SK-N-SH (cell line): Measurements from ENCODE around the gene TNFRSF14. TPM values are rescaled to one million over a fixed set of nuclear protein-coding genes. Genes with fewer than 3 reads are reported as not detected.

Experiments
- CTCF ChIA-PET: fragments of 300-600, 350-600 bp; formaldehyde crosslinking; extraction: SDS; loops from one replicate; lab custom pipeline; 2021; lab: Yijun Ruan, JAX
- POLR2A ChIA-PET: fragments of 350-600 bp; sonication (Branson Sonifier 250); formaldehyde crosslinking; extraction: SDS; loops from one replicate; lab custom pipeline; 2020; ENCODE audit warnings: antibody characterized with exemption, inconsistent platforms; lab: Yijun Ruan, JAX
- DNase-seq: peaks from one replicate; pipeline ENCODE4 v3.0.0; 2012
- H2AFZ ChIP-seq: fragments of 200-600 bp; sonication (generic); 2 replicates; pipeline ENCODE4 v1.8.1; 2016; ENCODE audit warnings: antibody characterized with exemption, mild to moderate bottlenecking, low read depth
- H3F3A ChIP-seq: fragments of 200-600 bp; sonication (generic); replicated peaks from 2 replicates; pipeline ENCODE3; 2016; ENCODE audit warnings: antibody characterized with exemption, mild to moderate bottlenecking; ENCODE audit not compliant: insufficient read depth
- H3K27ac ChIP-seq, 2 experiments: fragments of 200-500 bp in 1 of 2; fragments of 200-600 bp in 1 of 2; sonication (Bioruptor generic) in 1 of 2; sonication (generic), shearing (Covaris generic) in 1 of 2; 2 replicates each; pipeline versions ENCODE4 v1.5.1 to v1.6.1; 2014 to 2016; ENCODE audit warnings: low read depth in 2 of 2, inconsistent platforms in 1 of 2, low read length in 1 of 2, mild to moderate bottlenecking in 1 of 2, mixed read lengths in 1 of 2
- H3K27me3 ChIP-seq: fragments of 200-600 bp; sonication (generic), shearing (Covaris generic); 2 replicates; pipeline ENCODE4 v1.6.1; 2016; ENCODE audit warnings: mixed run types; ENCODE audit not compliant: insufficient read depth
- H3K36me3 ChIP-seq, 2 experiments: fragments of 200-500 bp in 1 of 2; fragments of 200-600 bp in 1 of 2; sonication (Bioruptor generic) in 1 of 2; sonication (generic) in 1 of 2; replicated peaks in 1 of 2; 2 replicates each; pipeline versions ENCODE3 to v1.5.1; 2014 to 2016; ENCODE audit warnings: low read length in 1 of 2, mild to moderate bottlenecking in 1 of 2; ENCODE audit not compliant: insufficient read depth in 2 of 2, control insufficient read depth in 1 of 2
- H3K4me1 ChIP-seq, 2 experiments: fragments of 200-500 bp in 1 of 2; fragments of 200-600 bp in 1 of 2; sonication (Bioruptor generic) in 1 of 2; sonication (generic), shearing (Covaris generic) in 1 of 2; 2 replicates each; pipeline versions ENCODE4 v1.5.1 to v1.6.1; 2014 to 2016; ENCODE audit warnings: low read depth in 1 of 2, low read length in 1 of 2, mixed run types in 1 of 2; ENCODE audit not compliant: insufficient read depth in 2 of 2, control insufficient read depth in 1 of 2
- H3K4me2 ChIP-seq: fragments of 200-600 bp; sonication (generic), shearing (Covaris generic); 2 replicates; pipeline ENCODE4 v1.6.1; 2017; ENCODE audit warnings: mixed run types
- H3K4me3 ChIP-seq, 2 experiments: fragments of 200-500 bp in 1 of 2; fragments of 200-600 bp in 1 of 2; sonication (Bioruptor generic) in 1 of 2; sonication (generic), shearing (Covaris generic) in 1 of 2; 2 replicates each; pipeline versions ENCODE4 v1.5.1 to v1.8.1; 2014 to 2016; ENCODE audit warnings: low read depth in 2 of 2, inconsistent platforms in 1 of 2, low read length in 1 of 2, mild to moderate bottlenecking in 1 of 2, mixed read lengths in 1 of 2, moderate library complexity in 1 of 2
- H3K79me2 ChIP-seq: fragments of 200-600 bp; sonication (generic); 2 replicates; pipeline ENCODE4 v1.8.1; 2017; ENCODE audit warnings: mild to moderate bottlenecking; ENCODE audit not compliant: insufficient read depth
- H3K9ac ChIP-seq: fragments of 200-600 bp; sonication (generic); 2 replicates; pipeline ENCODE4 v1.6.1; 2017; ENCODE audit warnings: mixed run types
- H3K9me2 ChIP-seq: fragments of 200-600 bp; sonication (generic); 2 replicates; pipeline ENCODE4 v1.6.1; 2017; ENCODE audit warnings: mixed run types
- H3K9me3 ChIP-seq: fragments of 200-600 bp; sonication (generic); 2 replicates; pipeline ENCODE4 v1.6.1; 2017; ENCODE audit warnings: mixed run types, mild to moderate bottlenecking, moderate library complexity
- H4K20me1 ChIP-seq: fragments of 200-600 bp; sonication (generic); 2 replicates; pipeline ENCODE4 v1.6.1; 2017; ENCODE audit warnings: mild to moderate bottlenecking, mixed run types; ENCODE audit not compliant: insufficient read depth
- ELF1 ChIP-seq: IDR thresholded peaks from 2 replicates; pipeline ENCODE4 v1.4.0; 2012
- FOSL2 ChIP-seq: IDR thresholded peaks from 2 replicates; pipeline ENCODE4 v1.4.0; 2012; ENCODE audit warnings: low read depth, mild to moderate bottlenecking, moderate library complexity, borderline replicate concordance
- FOXJ3 ChIP-seq: sonication (generic); formaldehyde crosslinking; IDR thresholded peaks from 2 replicates; pipeline ENCODE4 v1.5.1; 2020; ENCODE audit warnings: mild to moderate bottlenecking, missing genetic modification reagents
- JUND ChIP-seq: IDR thresholded peaks from 2 replicates; pipeline ENCODE4 v1.4.0; 2012
- MXI1 ChIP-seq: IDR thresholded peaks from 2 replicates; pipeline ENCODE4 v1.6.1; 2012; ENCODE audit warnings: mild to moderate bottlenecking, low read depth, low read length, improper control_type of control experiment
- NRF1 ChIP-seq: IDR thresholded peaks from 2 replicates; pipeline ENCODE4 v1.6.1; 2012; ENCODE audit warnings: low read depth, mild to moderate bottlenecking, low read length
- POLR2AphosphoS5 ChIP-seq: IDR thresholded peaks from 2 replicates; pipeline ENCODE4 v1.6.1; 2012; ENCODE audit warnings: low read depth, low read length
- REST ChIP-seq: IDR thresholded peaks from 2 replicates; pipeline ENCODE4 v1.6.1; 2012; ENCODE audit warnings: mild to moderate bottlenecking, low read depth, low read length, moderate library complexity
- RFX5 ChIP-seq: IDR thresholded peaks from 2 replicates; pipeline ENCODE4 v1.6.1; 2012; ENCODE audit warnings: mild to moderate bottlenecking, improper control_type of control experiment, low read length
- USF1 ChIP-seq: IDR thresholded peaks from 2 replicates; pipeline ENCODE4 v1.4.0; 2012; ENCODE audit warnings: low read depth, borderline replicate concordance
- WGBS: methylation state at CpG from one replicate; pipeline ENCODE4 v1.1.6; 2017; ENCODE audit warnings: low lambda C conversion rate; 5-methylcytosine and 5-hydroxymethylcytosine counted together
- polyA plus RNA-seq, 3 experiments: library from polyadenylated mRNA; depleted of rRNA; stranded (reverse); fragments of >200 nt; gene quantifications; 2 replicates each; pipeline ENCODE4 v1.2.3, GENCODE V29; 2012
- TF ChIP-seq, protein P1 (sequence below): fragments of 200-600 bp; sonication (generic); IDR thresholded peaks from 2 replicates; pipeline ENCODE4 v1.6.1; 2017; ENCODE audit warnings: antibody characterized with exemption, mild to moderate bottlenecking, moderate library complexity
- TF ChIP-seq, protein P2 (sequence below): fragments of 150-350 bp; IDR thresholded peaks from 2 replicates; pipeline ENCODE4 v1.6.1; 2016; ENCODE audit warnings: mild to moderate bottlenecking, low read depth, low read length
- TF ChIP-seq, protein P3 (sequence below): IDR thresholded peaks from 2 replicates; pipeline ENCODE4 v1.4.0; 2012; ENCODE audit warnings: low read depth

TNFRSF14 gene
- polyA plus RNA-seq, 1 of the 3 experiments (the other 2 are of a cell fraction): 0.28 TPM

- Histone ChIP-seq H3K27ac (no peak overlapping the region), H3K27me3 (no peaks in the 10 kb centered on the region)
- TF ChIP-seq MXI1: no peak
- peak; percentile 35; the same call in 1 of the 2 replicates for TF ChIP-seq REST
- TF ChIP-seq, all 33 proteins: peak for 1
- H3K4me2 ChIP-seq: no peak overlapping the region
- no peak for DNase-seq
- H3K4me1 ChIP-seq: no peaks in the 10 kb centered on the region; a peak in 1 of 4 replicates
- H3K79me2 ChIP-seq: no peaks in the 10 kb centered on the region
- H3K9me3 ChIP-seq: no peaks in the 10 kb centered on the region
- WGBS: no CpG with 5 or more reads among the region's 6 CpGs
- H3K9me2 ChIP-seq: no peaks in the 10 kb centered on the region
- peaks cover 0 to 45% of the 10 kb centered on the region in 2 experiments for H3K36me3 ChIP-seq
- H4K20me1 ChIP-seq: no peaks in the 10 kb centered on the region
- H2AFZ ChIP-seq: no peak overlapping the region
- ChIA-PET POLR2A (interaction anchor here (1.3 kb wide), 1 partner anchor 12 kb away, joined by 5 read pairs; no protein-coding TSS in a partner anchor), CTCF (interaction anchor here (1.0 to 1.9 kb wide), 2 partner anchors 37 to 40 kb away, joined by 3 to 6 read pairs; no protein-coding TSS in a partner anchor)
- no peaks in the 10 kb centered on the region for H3F3A ChIP-seq
- H3K4me3 ChIP-seq: no peak overlapping the region
- H3K9ac ChIP-seq: no peak overlapping the region
Observed at GRCh38 chr1:2507744-2508155, 48.4 kb upstream of the TNFRSF14 start.

DNA sequence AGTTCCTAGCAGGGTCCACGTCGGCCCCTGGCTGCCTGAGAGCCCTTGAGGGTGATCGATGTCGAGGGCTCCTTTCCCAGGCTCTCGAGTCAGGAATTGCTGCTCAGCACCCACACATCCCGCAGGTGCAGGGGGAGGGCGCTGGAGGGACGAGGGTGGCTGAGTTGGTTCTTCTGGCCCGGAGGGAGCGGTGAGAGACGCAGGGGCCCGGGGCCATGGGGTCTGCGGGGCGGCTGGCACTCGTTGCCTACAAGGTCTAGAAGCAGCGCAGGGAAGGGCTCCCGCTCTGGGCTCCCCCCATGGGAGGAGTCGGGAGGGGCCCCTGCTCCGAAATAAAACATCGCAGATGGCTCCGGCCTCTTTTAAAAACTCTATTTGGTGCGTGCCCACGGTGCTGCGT is 48.0 kb upstream of the TNFRSF14 start:
- WGBS: 89% methylated on average over 21 of the region's 24 CpGs
- Histone ChIP-seq H3K9me2 (no peaks in the 10 kb centered on the region), H3K9me3 (no peaks in the 10 kb centered on the region), H3F3A (no peaks in the 10 kb centered on the region), H3K79me2 (no peaks in the 10 kb centered on the region), H3K27me3 (no peaks in the 10 kb centered on the region), H4K20me1 (no peaks in the 10 kb centered on the region), H3K36me3 (peaks cover 0 to 49% of the 10 kb centered on the region in 2 experiments), H3K4me3 (no peak overlapping the region), H2AFZ (no peak overlapping the region), H3K4me2 (no peak overlapping the region), H3K4me1 (no peaks in the 10 kb centered on the region; a peak in 1 of 4 replicates), H3K9ac (no peak overlapping the region), H3K27ac (no peak overlapping the region)
- DNase-seq: no peak
- POLR2A ChIA-PET: interaction anchor here (1.3 kb wide), 1 partner anchor 12 kb away, joined by 5 read pairs; no protein-coding TSS in a partner anchor
- TF ChIP-seq RFX5 (no peak), MXI1 (no peak), FOSL2 (no peak), ELF1 (no peak), NRF1 (no peak), USF1 (no peak), FOXJ3 (CRISPR knock-in tag) (no peak), POLR2AphosphoS5 (no peak), JUND (no peak)
- TF ChIP-seq, protein P1, sequence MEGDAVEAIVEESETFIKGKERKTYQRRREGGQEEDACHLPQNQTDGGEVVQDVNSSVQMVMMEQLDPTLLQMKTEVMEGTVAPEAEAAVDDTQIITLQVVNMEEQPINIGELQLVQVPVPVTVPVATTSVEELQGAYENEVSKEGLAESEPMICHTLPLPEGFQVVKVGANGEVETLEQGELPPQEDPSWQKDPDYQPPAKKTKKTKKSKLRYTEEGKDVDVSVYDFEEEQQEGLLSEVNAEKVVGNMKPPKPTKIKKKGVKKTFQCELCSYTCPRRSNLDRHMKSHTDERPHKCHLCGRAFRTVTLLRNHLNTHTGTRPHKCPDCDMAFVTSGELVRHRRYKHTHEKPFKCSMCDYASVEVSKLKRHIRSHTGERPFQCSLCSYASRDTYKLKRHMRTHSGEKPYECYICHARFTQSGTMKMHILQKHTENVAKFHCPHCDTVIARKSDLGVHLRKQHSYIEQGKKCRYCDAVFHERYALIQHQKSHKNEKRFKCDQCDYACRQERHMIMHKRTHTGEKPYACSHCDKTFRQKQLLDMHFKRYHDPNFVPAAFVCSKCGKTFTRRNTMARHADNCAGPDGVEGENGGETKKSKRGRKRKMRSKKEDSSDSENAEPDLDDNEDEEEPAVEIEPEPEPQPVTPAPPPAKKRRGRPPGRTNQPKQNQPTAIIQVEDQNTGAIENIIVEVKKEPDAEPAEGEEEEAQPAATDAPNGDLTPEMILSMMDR: no peak
- TF ChIP-seq, protein P2, sequence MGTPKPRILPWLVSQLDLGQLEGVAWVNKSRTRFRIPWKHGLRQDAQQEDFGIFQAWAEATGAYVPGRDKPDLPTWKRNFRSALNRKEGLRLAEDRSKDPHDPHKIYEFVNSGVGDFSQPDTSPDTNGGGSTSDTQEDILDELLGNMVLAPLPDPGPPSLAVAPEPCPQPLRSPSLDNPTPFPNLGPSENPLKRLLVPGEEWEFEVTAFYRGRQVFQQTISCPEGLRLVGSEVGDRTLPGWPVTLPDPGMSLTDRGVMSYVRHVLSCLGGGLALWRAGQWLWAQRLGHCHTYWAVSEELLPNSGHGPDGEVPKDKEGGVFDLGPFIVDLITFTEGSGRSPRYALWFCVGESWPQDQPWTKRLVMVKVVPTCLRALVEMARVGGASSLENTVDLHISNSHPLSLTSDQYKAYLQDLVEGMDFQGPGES: no peak
- TF ChIP-seq, protein P3, sequence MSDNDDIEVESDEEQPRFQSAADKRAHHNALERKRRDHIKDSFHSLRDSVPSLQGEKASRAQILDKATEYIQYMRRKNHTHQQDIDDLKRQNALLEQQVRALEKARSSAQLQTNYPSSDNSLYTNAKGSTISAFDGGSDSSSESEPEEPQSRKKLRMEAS: no peak
- CTCF ChIA-PET: interaction anchor here (1.0 to 1.9 kb wide), 5 partner anchors 16 to 313 kb away, joined by 3 to 6 read pairs (median 3); partner anchors contain the start of gene FAAP20
